Measurements from ENCODE around the gene SPRN.
A peak's percentile ranks its signal among the peaks of the same experiment; 100 is the strongest.
"Not testable (repeated sequence)": the region's sequence is repeated elsewhere in the genome, so short reads cannot be mapped to it uniquely, and the experiment has no call there.

The SPRN gene

GRCh38 chr10:133383551-133383950 is 40.9 kb downstream of the SPRN start:
- no peak for DNase-seq

- DNase-seq = no peak
Measured at GRCh38 chr10:133381036-133381435, 43.4 kb downstream of the SPRN start.

- no peak for DNase-seq
Measured at GRCh38 chr10:133379801-133380666, 44.4 kb downstream of the SPRN start.

GRCh38 chr10:133379152-133379800 is 45.1 kb downstream of the SPRN start, which contains the start of gene PAOX:
Gene PAOX, plus strand, starts transcription at chr10:133379262. Its CDS starts 55 bp downstream, at chr10:133379317.
- peak; percentile 75 for DNase-seq

GRCh38 chr10:133378251-133379096 is 46.0 kb downstream of the SPRN start:
- DNase-seq = peak; percentile 74

GRCh38 chr10:133377818-133378250 is 46.6 kb downstream of the SPRN start:
- DNase-seq = no peak

- DNase-seq = no peak
Measured at GRCh38 chr10:133377025-133377817, 47.2 kb downstream of the SPRN start.

GRCh38 chr10:133376183-133376582 is 48.2 kb downstream of the SPRN start:
- DNase-seq = not testable (repeated sequence)

GRCh38 chr10:133375357-133376115 is 48.9 kb downstream of the SPRN start:
- no peak for DNase-seq

GRCh38 chr10:133373174-133374090 is 51.0 kb downstream of the SPRN start, which contains the start of gene ECHS1:
Gene ECHS1, minus strand, starts transcription at chr10:133373354. Its CDS starts 21 bp downstream, at chr10:133373333.
- DNase-seq = peak; percentile 97

- DNase-seq = no peak
Measured at GRCh38 chr10:133372507-133372906, 51.9 kb downstream of the SPRN start.

Data from stimulated activated CD4-positive, alpha-beta T cell treated with anti-CD3 and anti-CD28 coated beads, Interleukin-15, amount 100 ng/mL, for 24 hours (primary cell).